GM21737 (cell line): Measurements from ENCODE around the gene CDSN.

Experiments
- ATAC-seq: cut with Tn5 transposase; IDR thresholded peaks from one replicate; pipeline ENCODE4 v1.9.1; 2021; ENCODE audit warnings: mild to moderate bottlenecking, moderate library complexity; ENCODE audit not compliant: unreplicated experiment

CDSN gene

DNA sequence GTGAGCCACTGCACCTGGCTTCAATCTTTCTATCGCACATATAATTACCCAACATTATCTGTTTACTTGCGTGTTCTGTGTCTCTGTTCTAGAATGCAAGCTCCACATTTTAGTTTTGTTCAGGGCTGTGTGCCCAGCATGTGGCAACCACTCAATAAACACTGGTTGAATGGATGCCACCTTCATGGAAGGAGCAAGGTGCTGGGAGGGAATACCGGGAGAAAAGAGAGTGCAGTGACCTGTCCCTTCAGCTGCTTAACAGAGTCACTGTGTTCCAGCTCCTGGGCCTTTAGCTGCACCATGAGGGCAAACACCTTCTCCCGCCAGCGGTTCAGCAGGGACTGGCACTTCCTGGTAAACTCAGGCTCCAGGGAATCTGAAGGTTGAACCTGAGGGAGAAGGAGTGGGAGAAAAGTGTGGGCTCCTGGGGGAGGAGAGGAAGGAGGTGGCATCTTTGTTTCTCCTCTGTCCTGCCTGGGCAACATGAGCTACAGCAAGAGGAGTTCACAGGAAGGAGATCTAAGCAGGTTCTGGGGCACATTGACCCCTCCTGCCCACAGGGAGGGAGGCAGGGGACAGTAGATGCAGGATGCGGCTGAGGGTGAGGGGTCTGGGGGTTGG is 29.7 kb upstream of the CDSN start:
- ATAC-seq = no peak

- no peak for ATAC-seq
These were observed 25.1 kb upstream of the CDSN start for GRCh38 chr6:31145386-31145785.

GRCh38 chr6:31144970-31145340 is 24.7 kb upstream of the CDSN start:
- ATAC-seq = no peak

DNA sequence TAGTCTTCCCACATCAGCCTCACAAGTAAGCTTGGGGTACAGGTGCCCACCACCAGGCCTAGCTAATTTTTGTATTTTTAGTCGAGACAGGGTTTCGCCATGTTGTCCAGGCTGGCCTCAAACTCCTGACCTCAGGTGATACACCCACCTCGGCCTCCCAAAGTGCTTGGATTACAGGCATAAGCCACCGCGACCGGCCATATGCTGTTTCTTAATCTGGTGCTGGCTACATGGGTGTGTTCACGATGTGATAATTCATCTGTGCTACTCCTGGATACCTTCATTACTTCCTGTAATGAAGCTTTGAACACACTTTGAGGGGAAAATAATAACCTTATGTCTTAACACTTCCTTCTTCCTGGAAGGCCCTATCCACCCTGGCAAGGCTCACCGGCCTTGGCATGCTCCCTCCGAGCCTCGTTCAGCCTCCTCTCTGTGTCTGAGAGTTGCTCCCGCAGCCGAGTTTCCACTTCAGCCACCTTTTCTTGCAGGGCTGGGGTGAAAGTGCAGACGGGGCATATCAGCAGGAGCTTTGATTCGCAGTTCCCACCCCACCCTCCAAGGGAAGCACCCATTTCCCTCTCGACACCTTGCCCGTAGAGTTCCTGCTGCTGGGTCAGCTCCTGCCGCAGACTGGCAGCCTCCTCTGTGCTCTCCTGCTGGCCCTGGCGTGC is 24.2 kb upstream of the CDSN start:
- no peak for ATAC-seq

DNA sequence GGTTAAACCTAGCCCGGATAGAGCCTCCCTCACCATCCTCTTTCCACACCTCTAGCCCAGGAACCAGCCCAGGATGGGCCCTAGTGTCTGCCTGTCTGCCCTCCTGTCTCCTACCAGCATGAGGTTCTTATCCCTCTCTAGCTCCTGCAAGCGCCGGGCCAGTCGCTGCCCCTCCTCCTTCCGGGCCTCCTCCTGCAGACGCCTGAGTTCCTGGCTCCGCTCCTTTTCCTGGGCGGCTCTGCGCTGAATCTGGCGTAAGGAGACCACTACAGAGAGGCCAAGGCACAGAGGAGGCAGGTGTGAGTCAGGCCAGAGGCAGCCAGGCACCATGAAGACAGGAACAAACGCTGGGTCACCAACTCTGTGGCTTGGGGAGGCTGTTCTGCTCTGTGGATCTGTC is 22.9 kb upstream of the CDSN start:
- ATAC-seq = no peak

DNA sequence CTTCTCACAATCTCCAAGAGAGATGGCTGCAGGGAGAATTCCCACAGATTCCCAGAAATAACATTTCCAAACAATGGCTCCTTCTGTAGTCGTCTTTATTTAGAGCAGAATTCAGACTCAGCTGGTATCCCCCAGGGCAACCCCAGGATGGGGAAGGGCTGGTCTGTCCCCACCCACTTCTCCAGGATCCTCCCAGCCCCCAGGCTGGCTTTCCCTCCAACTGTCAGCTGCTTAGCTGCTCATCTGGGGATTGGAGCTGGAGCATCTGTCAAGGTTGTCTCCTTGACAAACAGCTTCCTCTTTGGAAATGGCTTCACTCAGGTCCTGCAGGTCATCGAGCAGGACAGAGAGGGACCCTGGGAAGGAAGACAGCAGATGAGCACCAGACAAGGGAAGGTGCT is 22.1 kb upstream of the CDSN start:
- ATAC-seq = no peak

DNA sequence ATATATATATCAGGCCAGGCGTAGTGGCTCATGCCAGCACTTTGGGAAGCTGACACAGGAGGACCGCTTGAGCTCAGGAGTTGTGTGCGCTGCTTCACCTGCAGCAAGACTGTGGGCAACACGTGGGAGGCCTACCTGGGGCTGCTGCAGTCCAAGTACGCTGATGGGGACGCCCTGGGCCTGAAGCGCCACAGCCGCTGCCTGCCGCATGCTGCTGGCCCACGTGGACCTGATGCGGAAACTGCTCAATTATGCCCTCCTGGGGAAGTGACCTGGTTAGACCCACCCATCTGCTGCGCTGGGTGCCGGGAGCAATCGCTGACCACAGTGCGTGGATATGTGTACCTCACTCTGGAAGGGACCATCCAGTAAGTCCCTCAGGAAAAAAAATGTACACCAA is 20.4 kb upstream of the CDSN start:
- ATAC-seq = no peak

GRCh38 chr6:31139599-31139998 is 19.4 kb upstream of the CDSN start:
- ATAC-seq = no peak

DNA sequence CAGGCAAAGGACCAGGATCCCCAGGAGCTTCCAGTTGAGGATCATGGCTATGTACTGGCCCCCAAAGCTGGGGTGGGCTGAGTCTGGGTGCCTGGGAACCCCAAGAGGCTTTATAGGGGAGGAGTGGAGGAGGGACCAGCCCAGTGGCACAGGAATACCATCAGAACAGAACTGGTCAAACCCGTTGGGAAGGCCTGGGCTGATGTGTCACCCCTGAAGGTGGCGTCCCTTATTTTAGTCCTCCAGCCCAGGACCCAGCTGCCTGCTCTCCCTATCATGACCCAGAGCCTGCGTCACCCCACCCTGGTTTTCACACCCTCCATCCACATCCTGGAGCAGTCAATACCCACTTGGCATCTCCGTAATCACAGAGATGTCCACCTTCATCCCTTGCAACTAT is 18.7 kb upstream of the CDSN start, which contains the start of gene PSORS1C2:
PSORS1C2 (minus strand) TSS at position 85 of the 400 bp plus-strand sequence; CDS start at position 45, 40 bp downstream.
- ATAC-seq = no peak

DNA sequence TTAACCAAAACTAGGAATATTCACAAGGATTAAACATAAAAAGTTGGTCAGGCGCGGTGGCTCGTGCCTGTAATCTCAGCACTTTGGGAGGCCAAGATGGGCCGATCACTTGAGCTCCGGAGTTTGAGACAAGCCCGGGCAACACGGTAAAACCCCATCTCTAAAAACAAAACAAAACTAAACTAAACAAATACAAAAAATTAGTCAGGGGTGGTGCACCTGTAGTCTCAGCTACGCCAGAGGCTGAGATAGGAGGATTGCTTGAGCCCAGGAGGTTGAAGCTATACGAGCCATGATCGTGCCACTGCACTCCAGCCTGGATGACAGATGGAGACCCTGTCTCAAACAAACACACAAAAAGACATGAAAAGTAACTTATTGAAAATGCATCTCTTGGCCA is 15.5 kb upstream of the CDSN start:
- ATAC-seq = no peak

- no peak for ATAC-seq
These were observed 12.6 kb upstream of the CDSN start for GRCh38 chr6:31132806-31133205.

- no peak for ATAC-seq
These were observed 11.3 kb upstream of the CDSN start for GRCh38 chr6:31131595-31131994.

GRCh38 chr6:31130751-31131150 is 10.5 kb upstream of the CDSN start:
- ATAC-seq = no peak

DNA sequence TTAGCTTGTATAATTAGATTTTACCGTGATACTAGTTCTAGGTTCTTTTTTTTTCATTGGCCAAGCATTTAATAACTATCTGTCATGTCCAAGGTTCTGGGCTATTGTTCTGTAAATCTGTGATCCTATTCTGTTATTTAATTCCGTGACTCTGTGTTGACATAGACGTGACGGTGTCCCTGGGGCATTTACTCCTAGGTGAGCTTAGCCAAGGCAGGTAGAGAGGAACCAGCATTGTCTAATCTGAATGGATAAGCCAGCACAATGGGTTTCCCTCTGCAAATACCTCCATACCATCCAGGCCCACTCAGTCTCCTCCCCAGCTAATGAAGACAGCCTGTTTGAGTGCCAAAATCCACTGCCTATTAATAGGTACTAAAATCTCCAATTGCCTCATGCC is 8.9 kb upstream of the CDSN start:
- ATAC-seq = no peak

GRCh38 chr6:31128093-31128676 is 7.9 kb upstream of the CDSN start:
- no peak for ATAC-seq

DNA sequence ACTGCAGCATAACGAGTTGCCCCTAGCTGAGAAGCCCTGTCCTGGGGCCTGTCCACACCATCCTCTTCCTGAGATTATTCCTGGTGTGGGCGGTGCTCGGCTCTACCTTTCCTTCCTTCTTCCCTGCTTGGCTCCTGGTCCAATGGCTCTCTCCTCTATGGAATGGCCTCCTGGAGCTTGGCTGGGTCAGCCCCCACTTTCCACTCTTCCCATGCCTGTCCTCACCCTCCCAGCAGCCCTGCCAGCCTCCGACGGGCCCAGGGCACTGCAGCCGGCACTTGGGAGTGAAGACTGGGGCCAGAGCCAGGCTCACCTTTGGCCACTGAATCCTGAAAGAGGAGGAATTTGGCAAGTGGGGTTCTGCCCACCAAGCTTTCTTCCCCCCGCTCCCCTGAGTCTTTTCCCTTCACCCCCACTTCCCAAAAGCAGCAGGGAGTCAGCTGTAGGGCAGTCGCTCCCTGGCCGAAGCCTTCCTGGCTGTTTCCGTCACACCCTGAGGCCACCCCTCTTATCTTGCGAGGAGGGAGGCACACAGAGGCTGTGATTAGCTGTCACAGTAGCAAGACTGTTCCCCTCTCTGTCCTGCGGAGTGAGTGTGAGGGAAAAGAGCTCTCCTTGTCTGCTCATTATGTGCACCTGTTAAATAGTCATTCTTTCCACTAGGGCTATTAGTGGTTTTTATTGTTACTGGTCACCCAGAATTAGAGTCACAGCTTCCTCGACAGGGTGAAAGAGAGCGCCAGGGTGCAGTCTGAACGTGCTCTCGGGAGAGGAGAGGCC is 6.3 kb upstream of the CDSN start:
- no peak for ATAC-seq

- no peak for ATAC-seq
These were observed 5.5 kb upstream of the CDSN start for GRCh38 chr6:31125586-31126363.

DNA sequence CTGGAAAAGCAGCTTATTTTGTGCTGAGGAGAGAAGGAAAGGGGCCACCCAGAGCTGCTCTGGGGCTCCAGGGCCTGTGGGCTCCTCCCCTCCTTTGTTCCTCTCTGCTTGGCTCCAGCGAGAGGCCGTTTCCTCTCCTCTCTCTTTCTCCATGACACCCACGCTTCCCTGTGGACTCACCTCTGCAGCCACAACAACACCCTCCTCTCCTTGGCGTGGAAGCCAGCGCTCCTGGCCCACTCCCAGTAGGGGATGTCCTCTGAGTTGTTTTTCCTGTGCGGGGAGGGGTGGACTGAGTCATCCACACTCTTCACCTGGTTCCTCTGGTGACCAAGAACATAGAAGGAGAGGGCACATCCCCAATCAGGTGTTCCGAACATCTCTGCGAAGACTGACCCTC is 4.9 kb upstream of the CDSN start:
- no peak for ATAC-seq

DNA sequence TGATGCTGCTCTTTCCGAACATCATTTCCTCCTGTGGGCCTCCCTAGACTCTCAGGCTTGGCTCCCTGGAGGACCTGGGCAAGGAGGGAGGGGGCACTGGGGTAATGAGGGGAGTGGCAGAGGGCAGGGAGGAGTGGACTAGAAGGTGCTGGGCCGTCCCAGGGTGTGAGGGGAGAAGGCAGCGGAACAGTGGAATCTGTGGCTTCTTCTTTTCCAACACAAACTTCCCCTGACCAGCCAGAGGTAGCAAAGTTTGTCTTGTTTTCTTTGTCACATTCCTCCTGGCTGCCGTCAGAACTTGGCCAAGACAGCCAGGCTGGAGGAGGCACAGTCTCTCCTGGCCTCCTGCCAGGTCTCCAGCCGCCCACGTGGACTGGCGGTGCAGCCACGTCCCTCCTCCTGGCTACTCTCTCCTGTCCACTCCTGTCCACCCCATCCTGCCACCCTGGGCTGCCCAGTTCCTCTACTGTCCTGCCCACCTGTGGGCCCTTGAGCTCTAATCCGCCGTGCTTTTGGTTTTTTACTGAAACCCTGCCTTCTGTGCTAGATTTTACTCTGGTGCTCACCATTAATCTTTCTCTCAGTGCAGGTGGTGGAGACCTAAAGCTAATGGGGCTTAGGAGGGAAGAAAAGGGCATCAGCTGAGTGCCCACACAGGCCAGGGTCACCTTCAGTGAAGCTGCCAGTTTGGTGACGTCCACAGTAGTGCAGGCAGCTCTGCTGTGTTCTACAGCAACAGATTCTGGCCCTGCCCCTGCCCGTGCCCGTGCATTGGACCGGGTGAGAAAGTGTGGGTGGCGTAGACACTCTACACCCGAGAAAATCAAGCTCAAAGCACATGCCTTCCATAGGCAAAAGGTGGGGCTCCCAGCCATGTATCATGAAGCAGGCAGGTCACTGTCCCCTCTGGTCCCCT is 2.8 kb upstream of the CDSN start:
- no peak for ATAC-seq
